Cardiac fibroblast (primary cell): ENCODE measurements around the gene FMN1.

Source experiments
- DNase-seq, 2 donors: peaks; one replicate each; pipeline versions ENCODE4 v3.0.0 to v3.0.0-alpha.2; 2010; ENCODE audit warnings: low read depth in 2 of 2
- H3K4me3 ChIP-seq, 2 donors: replicated peaks in 1 of 2; 1 replicate in 1 of 2; 2 replicates in 1 of 2; pipeline ENCODE4 v1.5.1; 2011; ENCODE audit warnings: low read depth in 2 of 2, low read length in 2 of 2, mild to moderate bottlenecking in 2 of 2, moderate library complexity in 1 of 2
- CTCF ChIP-seq: IDR thresholded peaks from one replicate; pipeline ENCODE4 v1.5.1; 2011; ENCODE audit warnings: low read depth, mild to moderate bottlenecking, low read length, inconsistent platforms

FMN1 gene

GRCh38 chr15:32864841-32865240, 329.7 kb downstream of the FMN1 start:
- no peak for TF ChIP-seq CTCF
- no peak for DNase-seq
- H3K4me3 ChIP-seq = no peak overlapping the region

- peak in 1 of 2 donors; percentile 64 for DNase-seq
- no peak overlapping the region for H3K4me3 ChIP-seq
- TF ChIP-seq CTCF = no peak
Observed at GRCh38 chr15:32864051-32864450, 330.5 kb downstream of the FMN1 start.

GRCh38 chr15:32861761-32862160, 332.8 kb downstream of the FMN1 start:
- H3K4me3 ChIP-seq = no peak overlapping the region
- no peak for TF ChIP-seq CTCF
- DNase-seq = peak; percentile 59 to 70

GRCh38 chr15:32861174-32861573, 333.3 kb downstream of the FMN1 start:
- TF ChIP-seq CTCF = no peak
- H3K4me3 ChIP-seq = no peak overlapping the region
- no peak for DNase-seq

- H3K4me3 ChIP-seq = no peak overlapping the region
- DNase-seq = no peak
- no peak for TF ChIP-seq CTCF
Observed at GRCh38 chr15:32859996-32860395, 334.5 kb downstream of the FMN1 start.

GRCh38 chr15:32859251-32859650, 335.3 kb downstream of the FMN1 start:
- H3K4me3 ChIP-seq = no peak overlapping the region
- no peak for DNase-seq
- no peak for TF ChIP-seq CTCF

- TF ChIP-seq CTCF = no peak
- no peak for DNase-seq
- H3K4me3 ChIP-seq = no peak overlapping the region
Observed at GRCh38 chr15:32857732-32858131, 336.8 kb downstream of the FMN1 start.
